Measurements from ENCODE around the gene UNC45A. TPM values are rescaled to one million over a fixed set of nuclear protein-coding genes. Genes with fewer than 3 reads are reported as not detected.

Gene UNC45A
- total and polyA plus RNA-seq, 2 of the 4 experiments (the other 2 are of a cell fraction) = 68.9 to 100 TPM

DNA sequence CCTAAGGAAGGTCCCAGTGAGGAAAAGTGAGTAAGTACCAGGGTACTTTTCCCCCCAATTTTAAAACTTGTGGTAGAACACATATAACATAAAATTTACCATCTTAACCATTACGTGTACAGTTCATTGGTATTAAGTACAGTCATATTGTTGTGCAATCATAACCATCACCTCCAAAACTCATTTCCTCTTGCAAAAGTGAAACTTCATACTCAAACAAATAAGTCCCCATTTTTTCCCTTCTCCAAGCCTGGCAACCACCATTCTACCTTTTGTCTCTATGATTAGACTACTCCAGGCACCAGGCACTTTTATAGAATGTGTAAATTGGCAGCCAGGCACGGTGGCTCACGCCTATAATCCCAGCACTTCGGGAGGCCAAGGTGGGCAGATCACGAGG is 47.0 kb downstream of the UNC45A start:
- H3K4me2 ChIP-seq (ENCODE audit: low read depth, low read length) = peak overlapping the region; percentile 67; the same call in 1 of the 2 replicates
- peak overlapping the region; percentile 72 for H4K5ac ChIP-seq (ENCODE audit: low read depth, low read length)
- no peak overlapping the region for H2BK20ac ChIP-seq (ENCODE audit: low read depth, low read length)
- H3K27ac ChIP-seq (ENCODE audit: insufficient read depth, low read length) = peak overlapping the region; percentile 42; the same call in 1 of the 2 replicates
- no peak overlapping the region for H2AK5ac ChIP-seq (ENCODE audit: low read depth, low read length)
- H4K8ac ChIP-seq (ENCODE audit: low read depth in 2 of 2, low read length in 2 of 2) = peak overlapping the region in 1 of 2 experiments; percentile 53; a peak in 3 of 4 replicates
- H3K9me3 ChIP-seq (ENCODE audit: control insufficient read depth, insufficient read depth, low read length) = no peaks in the 10 kb centered on the region
- H3K23ac ChIP-seq (ENCODE audit: low read depth, low read length) = no peak overlapping the region
- peaks cover 41 to 57% of the 10 kb centered on the region in 2 experiments for H3K79me1 ChIP-seq (ENCODE audit: low read depth in 1 of 2, low read length in 2 of 2)
- ATAC-seq (ENCODE audit: low read depth) = no peak
- dilution Hi-C loops (cut with HindIII; ENCODE audit: low sequenced_read_pairs, unreplicated experiment) = no loop called here
- no peak overlapping the region for H3K14ac ChIP-seq (replicated peaks; ENCODE audit: low read depth, low read length)
- no peak overlapping the region for H4K91ac ChIP-seq (ENCODE audit: insufficient read depth, low read depth, low read length)
- no peak overlapping the region for H2BK120ac ChIP-seq (ENCODE audit: low read depth, low read length)
- no peaks in the 10 kb centered on the region for H3K27me3 ChIP-seq (ENCODE audit: control insufficient read depth, insufficient read depth, low read length)
- H3K9ac ChIP-seq (ENCODE audit: low read depth, low read length) = no peak overlapping the region
- CTCF ChIA-PET = no interaction called here
- H2BK15ac ChIP-seq (ENCODE audit: low read depth, low read length) = no peak overlapping the region
- no peak overlapping the region for H2AK9ac ChIP-seq (replicated peaks; ENCODE audit: low read depth, low read length, poor library complexity)
- 100% methylated on average over 4 of the region's 5 CpGs; no CpG with 5 or more reads in 1 of the 2 experiments for WGBS, 2 experiments (ENCODE audit: extremely low coverage in 2 of 2, insufficient read length in 1 of 2)
- no peak for TF ChIP-seq MXI1 (IDR thresholded peaks at IDR 0.05; ENCODE audit: borderline replicate concordance, low read depth, low read length)
- TF ChIP-seq CEBPB (IDR thresholded peaks at IDR 0.05; ENCODE audit: low read depth, low read length) = peak; percentile 97
- no peak for TF ChIP-seq SMC3 (IDR thresholded peaks at IDR 0.05; ENCODE audit: low read depth, low read length)
- intact Hi-C loops (cut with micrococcal nuclease) = no loop called here
- H3K4me1 ChIP-seq (ENCODE audit: control insufficient read depth, insufficient read depth, low read length) = peaks cover 5% of the 10 kb centered on the region
- in situ Hi-C loops (cut with MboI; ENCODE audit: low sequenced_read_pairs) = loop anchor here (25.0 kb wide), 2 partner anchors 1830 to 2005 kb away; no protein-coding TSS in a partner anchor
- peaks cover 14% of the 10 kb centered on the region for H3K36me3 ChIP-seq (ENCODE audit: control insufficient read depth, insufficient read depth, low read length)
- H3K9me1 ChIP-seq (ENCODE audit: insufficient read depth, low read length) = no peaks in the 10 kb centered on the region; the same call in 1 of the 2 replicates
- peak overlapping the region; percentile 51 for H2BK5ac ChIP-seq (ENCODE audit: low read depth, low read length, poor library complexity, severe bottlenecking)
- no peak overlapping the region for H2AFZ ChIP-seq (replicated peaks; ENCODE audit: low read length, poor library complexity)
- H3K18ac ChIP-seq (ENCODE audit: low read depth, low read length) = peak overlapping the region; percentile 72; the same call in 1 of the 2 replicates
- H3K4me3 ChIP-seq (ENCODE audit: insufficient read depth, low read depth, low read length) = no peak overlapping the region
- peak; percentile 71 for DNase-seq
- no peaks in the 10 kb centered on the region for H4K20me1 ChIP-seq (ENCODE audit: insufficient read depth, low read length)
- H3K4ac ChIP-seq (ENCODE audit: low read depth, low read length) = no peak overlapping the region; the same call in 1 of the 2 replicates
- POLR2A ChIA-PET (ENCODE audit: unreplicated experiment) = interaction anchor here (0.7 kb wide), 1 partner anchor 43 kb away, joined by 4 read pairs; no protein-coding TSS in a partner anchor
- no peak overlapping the region for H3K56ac ChIP-seq (ENCODE audit: extremely low read depth, insufficient read depth, low read length)
- BruUV-seq (replicated peaks) = no TSS peak

Data from IMR-90 (cell line).